SU-DHL-6 (cell line): ENCODE results near the gene IL1R2.

Source experiments
- H2AFZ ChIP-seq: fragments of 200-600 bp; sonication (generic); 2 replicates; pipeline ENCODE4 v1.6.1; 2014; ENCODE audit warnings: low read depth, mild to moderate bottlenecking, moderate library complexity, mixed read lengths, antibody characterized with exemption, low read length; ENCODE audit not compliant: severe bottlenecking
- H3F3A ChIP-seq: fragments of 200-600 bp; shearing (Covaris generic); 2 replicates; pipeline ENCODE4 v1.6.0; 2016; ENCODE audit warnings: antibody characterized with exemption, mild to moderate bottlenecking; ENCODE audit not compliant: insufficient read depth
- H3K27ac ChIP-seq: fragments of 200-600 bp; sonication (generic); 2 replicates; pipeline ENCODE4 v1.5.1; 2016; ENCODE audit warnings: low read depth, mild to moderate bottlenecking, low read length, moderate library complexity, mixed read lengths
- H3K27me3 ChIP-seq: fragments of 200-600 bp; sonication (generic), shearing (Covaris generic); 2 replicates; pipeline ENCODE4 v1.6.0; 2014; ENCODE audit warnings: mild to moderate bottlenecking, low read length
- H3K36me3 ChIP-seq: fragments of 200-600 bp; sonication (generic); 2 replicates; pipeline ENCODE4 v1.6.1; 2014; ENCODE audit warnings: mild to moderate bottlenecking, low read length, mixed read lengths
- H3K4me2 ChIP-seq: fragments of 300-600, 200-600 bp; shearing (Covaris generic), sonication (generic); 2 replicates; pipeline ENCODE4 v1.6.0; 2014; ENCODE audit warnings: low read length, low read depth, mild to moderate bottlenecking; ENCODE audit not compliant: poor library complexity, severe bottlenecking
- H3K4me3 ChIP-seq: fragments of 200-600 bp; sonication (generic); 2 replicates; pipeline ENCODE4 v1.5.1; 2014; ENCODE audit warnings: antibody characterized with exemption, low read length, mild to moderate bottlenecking, mixed read lengths; ENCODE audit not compliant: insufficient read depth, poor library complexity, severe bottlenecking
- H3K79me2 ChIP-seq: fragments of 200-600 bp; sonication (generic); 2 replicates; pipeline ENCODE4 v1.6.1; 2014; ENCODE audit warnings: mild to moderate bottlenecking, low read length, moderate library complexity; ENCODE audit not compliant: insufficient read depth
- H3K9ac ChIP-seq: fragments of 200-600 bp; sonication (generic); 2 replicates; pipeline ENCODE4 v1.7.0; 2014; ENCODE audit warnings: mild to moderate bottlenecking, low read length
- H3K9me2 ChIP-seq: fragments of 200-600 bp; sonication (generic); replicated peaks from 2 replicates; pipeline ENCODE4 v1.6.1; 2014; ENCODE audit warnings: low read length; ENCODE audit not compliant: insufficient read depth
- H3K9me3 ChIP-seq: fragments of 200-600 bp; sonication (generic); 2 replicates; pipeline ENCODE4 v1.6.1; 2014; ENCODE audit warnings: low read length, mixed read lengths; ENCODE audit not compliant: insufficient read depth
- H4K20me1 ChIP-seq: fragments of 200-600 bp; sonication (generic); 2 replicates; pipeline ENCODE4 v1.6.1; 2014; ENCODE audit warnings: low read depth, mild to moderate bottlenecking, antibody characterized with exemption, low read length, moderate library complexity, mixed read lengths
- CTCF ChIP-seq: fragments of 200-600 bp; sonication (generic); IDR thresholded peaks from one replicate; pipeline ENCODE4 v1.5.1; 2017; ENCODE audit warnings: antibody characterized with exemption, mild to moderate bottlenecking, low read length, moderate library complexity; ENCODE audit not compliant: insufficient read depth, poor library complexity, severe bottlenecking
- EZH2phosphoT487 ChIP-seq: fragments of 200-600 bp; sonication (generic), shearing (Covaris generic); conservative IDR thresholded peaks from 2 replicates; pipeline ENCODE4 v1.6.1; 2018; ENCODE audit warnings: mild to moderate bottlenecking, antibody characterized with exemption, low read length, moderate library complexity, mixed read lengths

The IL1R2 gene

GRCh38 chr2:101989740-101990460 is 1.9 kb upstream of the IL1R2 start:
- Histone ChIP-seq H3K4me2 (no peak overlapping the region), H3K9me3 (no peaks in the 10 kb centered on the region), H3K27me3 (no peaks in the 10 kb centered on the region), H3K27ac (no peak overlapping the region), H3K36me3 (no peaks in the 10 kb centered on the region), H3K9ac (no peak overlapping the region), H3F3A (no peaks in the 10 kb centered on the region), H3K4me3 (no peak overlapping the region), H2AFZ (no peak overlapping the region), H3K9me2 (no peaks in the 10 kb centered on the region), H3K79me2 (no peaks in the 10 kb centered on the region), H4K20me1 (no peaks in the 10 kb centered on the region)
- no peak for TF ChIP-seq CTCF
- TF ChIP-seq EZH2phosphoT487: no peak

- no peak overlapping the region for H3K9ac ChIP-seq
- H3K4me2 ChIP-seq: no peak overlapping the region
Measured at GRCh38 chr2:101993772-101994171, 2.0 kb downstream of the IL1R2 start.

GRCh38 chr2:101995019-101995418 is 3.3 kb downstream of the IL1R2 start:
- H3K27ac ChIP-seq: no peak overlapping the region
- no peak for TF ChIP-seq EZH2phosphoT487
- TF ChIP-seq CTCF: no peak
- no peaks in the 10 kb centered on the region for H4K20me1 ChIP-seq
- H2AFZ ChIP-seq: no peak overlapping the region
- no peaks in the 10 kb centered on the region for H3K9me3 ChIP-seq
- no peaks in the 10 kb centered on the region for H3K9me2 ChIP-seq
- no peaks in the 10 kb centered on the region for H3K79me2 ChIP-seq
- H3K4me2 ChIP-seq: no peak overlapping the region
- H3K9ac ChIP-seq: no peak overlapping the region
- H3K4me3 ChIP-seq: no peak overlapping the region
- no peaks in the 10 kb centered on the region for H3K27me3 ChIP-seq
- no peaks in the 10 kb centered on the region for H3F3A ChIP-seq
- no peaks in the 10 kb centered on the region for H3K36me3 ChIP-seq

More at GRCh38 chr2:101993772-101994171, 2.0 kb downstream of the IL1R2 start:
- H3F3A ChIP-seq: no peaks in the 10 kb centered on the region
- H3K9me2 ChIP-seq: no peaks in the 10 kb centered on the region
- TF ChIP-seq CTCF (no peak), EZH2phosphoT487 (no peak)
- H3K36me3 ChIP-seq: no peaks in the 10 kb centered on the region
- no peaks in the 10 kb centered on the region for H3K27me3 ChIP-seq
- no peak overlapping the region for H3K4me3 ChIP-seq
- H3K27ac ChIP-seq: no peak overlapping the region
- H3K9me3 ChIP-seq: no peaks in the 10 kb centered on the region
- H4K20me1 ChIP-seq: no peaks in the 10 kb centered on the region
- no peak overlapping the region for H2AFZ ChIP-seq
- H3K79me2 ChIP-seq: no peaks in the 10 kb centered on the region
